Activated CD8-positive, alpha-beta T cell treated with anti-CD3 and anti-CD28 coated beads for 36 hours (primary cell): Measurements from ENCODE around the gene IFNK. TPM values are rescaled to one million over a fixed set of nuclear protein-coding genes. Genes with fewer than 3 reads are reported as not detected.

ENCODE experiments used
- ATAC-seq: fragments of 200-7000 bp; cut with Tn5 transposase; one replicate; pipeline ENCODE4 v1.10.0; 2021; ENCODE audit warnings: mild to moderate bottlenecking, moderate library complexity
- CTCF ChIA-PET: fragments of 350-600 bp; sonication (Branson Sonifier 250); formaldehyde crosslinking; loops from one replicate; lab custom pipeline; 2021; ENCODE audit warnings: antibody characterized with exemption; lab: Charles Lee
- POLR2A ChIA-PET: fragments of 350-600 bp; sonication (Branson Sonifier 250); formaldehyde crosslinking; loops from one replicate; lab custom pipeline; 2021; ENCODE audit warnings: antibody characterized with exemption; lab: Charles Lee
- DNase-seq: peaks from one replicate; pipeline ENCODE4 v3.0.0-alpha.2; 2020
- H3K27ac Mint-ChIP-seq: one replicate; pipeline ENCODE4 v1.8.0; 2021; ENCODE audit warnings: mild to moderate bottlenecking, mixed read lengths
- H3K27me3 Mint-ChIP-seq: one replicate; pipeline ENCODE4 v1.8.0; 2021; ENCODE audit warnings: mixed read lengths
- H3K36me3 Mint-ChIP-seq: one replicate; pipeline ENCODE4 v1.8.0; 2021; ENCODE audit warnings: low read depth, mixed read lengths
- H3K4me1 Mint-ChIP-seq: one replicate; pipeline ENCODE4 v1.8.0; 2021; ENCODE audit warnings: low read depth, mixed read lengths
- H3K4me3 Mint-ChIP-seq: one replicate; pipeline ENCODE4 v1.8.0; 2021; ENCODE audit warnings: mild to moderate bottlenecking, moderate library complexity, mixed read lengths
- H3K9me3 Mint-ChIP-seq: one replicate; pipeline ENCODE4 v1.8.0; 2021; ENCODE audit warnings: mixed read lengths
- CTCF ChIP-seq: fragments of 200-600 bp; IDR thresholded peaks from one replicate; pipeline ENCODE4 v1.8.0; 2022; ENCODE audit warnings: antibody characterized with exemption, mild to moderate bottlenecking
- intact Hi-C: fragments of 100-400 bp; cut with micrococcal nuclease; formaldehyde crosslinking; loops from one replicate; pipeline ENCODE4 v1.10.0; 2022
- total RNA-seq, 2 experiments: library from RNA; stranded (reverse); gene quantifications; one replicate each; pipeline ENCODE4 v1.2.3, GENCODE V29; 2021

Gene IFNK
- total RNA-seq, 2 experiments from 2014 or later: not detected

DNA sequence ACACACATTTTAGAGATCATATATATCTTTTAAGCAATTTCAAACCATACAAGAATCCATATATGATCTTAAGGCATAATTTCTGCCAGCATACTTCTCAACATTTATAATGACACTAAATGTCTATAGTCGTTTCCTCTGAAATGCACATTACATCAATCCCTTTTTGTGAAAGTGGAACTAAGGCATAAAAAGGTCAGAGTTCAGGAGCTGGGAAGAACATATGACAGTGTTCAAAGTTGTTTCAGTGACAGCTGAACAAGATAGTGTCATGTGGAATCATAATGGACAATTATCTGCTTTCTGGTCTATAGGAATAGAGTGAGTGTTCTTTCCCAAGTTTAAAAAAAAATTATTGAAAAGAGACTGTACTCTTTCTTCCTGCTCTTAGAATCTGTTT, 8.0 kb downstream of the IFNK start:
- DNase-seq: no peak
- ChIA-PET CTCF (no interaction called here), POLR2A (no interaction called here)
- ATAC-seq: no peak
- Mint-ChIP-seq H3K27ac (no peak overlapping the region), H3K36me3 (no peaks in the 10 kb centered on the region), H3K9me3 (no peaks in the 10 kb centered on the region), H3K27me3 (peaks cover 6% of the 10 kb centered on the region), H3K4me1 (peaks cover 10% of the 10 kb centered on the region), H3K4me3 (no peak overlapping the region)
- no peak for TF ChIP-seq CTCF
- intact Hi-C loops: no loop called here

DNA sequence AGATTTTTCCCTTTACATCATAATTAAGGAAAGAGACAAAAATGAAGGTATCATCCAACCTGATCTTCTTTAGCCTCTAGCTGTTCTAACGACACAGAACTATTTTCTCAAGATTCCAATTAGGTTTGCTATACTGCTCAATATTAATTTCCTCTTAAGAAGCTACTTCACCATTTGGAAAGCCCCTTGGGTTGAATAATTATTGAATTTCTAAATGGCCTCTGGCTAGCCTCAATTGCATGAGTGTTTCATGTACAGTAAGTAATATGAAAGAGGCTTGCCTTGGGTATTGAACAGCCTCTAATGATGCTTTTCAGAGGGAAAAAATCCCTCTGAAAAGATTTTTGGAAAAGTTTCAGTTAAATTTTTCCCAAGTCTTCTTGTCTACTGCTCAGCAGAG, 9.2 kb downstream of the IFNK start:
- ChIA-PET POLR2A (no interaction called here), CTCF (interaction anchor here (2.1 kb wide), 1 partner anchor 200 kb away, joined by 7 read pairs; no protein-coding TSS in a partner anchor)
- no peak overlapping the region for H3K27ac Mint-ChIP-seq
- DNase-seq (no peak), ATAC-seq (no peak)
- H3K36me3 Mint-ChIP-seq: no peaks in the 10 kb centered on the region
- peaks cover 5% of the 10 kb centered on the region for H3K4me1 Mint-ChIP-seq
- no peaks in the 10 kb centered on the region for H3K27me3 Mint-ChIP-seq
- no peak overlapping the region for H3K4me3 Mint-ChIP-seq
- intact Hi-C loops: no loop called here
- no peaks in the 10 kb centered on the region for H3K9me3 Mint-ChIP-seq
- no peak for TF ChIP-seq CTCF

- no peak overlapping the region for H3K27ac Mint-ChIP-seq
- DNase-seq (no peak), ATAC-seq (no peak)
- H3K4me1 Mint-ChIP-seq: peaks cover 3% of the 10 kb centered on the region
- ChIA-PET CTCF (interaction anchor here (2.1 kb wide), 1 partner anchor 201 kb away, joined by 7 read pairs; no protein-coding TSS in a partner anchor), POLR2A (no interaction called here)
- intact Hi-C loops: no loop called here
- no peaks in the 10 kb centered on the region for H3K36me3 Mint-ChIP-seq
- no peaks in the 10 kb centered on the region for H3K9me3 Mint-ChIP-seq
- no peak overlapping the region for H3K4me3 Mint-ChIP-seq
- H3K27me3 Mint-ChIP-seq: no peaks in the 10 kb centered on the region
- TF ChIP-seq CTCF: no peak
These were observed 10.0 kb downstream of the IFNK start for GRCh38 chr9:27534131-27534530.

DNA sequence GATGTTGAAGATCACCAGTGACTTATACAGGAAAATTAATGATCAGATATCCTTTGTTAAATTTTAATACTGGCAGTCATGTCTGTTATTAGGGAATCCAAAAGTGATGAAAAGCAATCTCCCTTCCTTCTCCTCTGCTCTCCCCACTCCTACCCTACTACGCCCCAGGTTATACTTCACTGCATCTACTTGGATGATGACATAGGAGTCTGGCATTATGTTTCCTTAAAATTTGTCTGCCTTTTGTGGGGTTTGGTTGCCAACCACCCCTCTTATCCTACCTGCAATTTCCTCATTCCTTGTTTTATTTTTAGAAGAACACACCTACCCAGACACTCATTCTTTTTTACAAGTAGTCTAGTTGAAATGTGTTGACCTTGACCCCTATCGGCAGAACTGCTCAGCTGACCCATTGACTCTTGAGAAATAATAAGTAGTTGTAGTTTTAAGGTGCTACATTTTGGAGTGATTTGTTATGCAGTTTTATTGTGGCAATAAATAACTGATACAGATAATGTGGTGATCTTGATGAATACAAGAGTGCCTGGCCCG, 10.6 kb downstream of the IFNK start:
- ChIA-PET CTCF (no interaction called here), POLR2A (no interaction called here)
- Mint-ChIP-seq H3K27me3 (no peaks in the 10 kb centered on the region), H3K4me1 (peaks cover 2% of the 10 kb centered on the region), H3K9me3 (no peaks in the 10 kb centered on the region), H3K4me3 (no peak overlapping the region), H3K27ac (no peak overlapping the region), H3K36me3 (no peaks in the 10 kb centered on the region)
- no peak for ATAC-seq
- DNase-seq: no peak
- no peak for TF ChIP-seq CTCF
- intact Hi-C loops: no loop called here

DNA sequence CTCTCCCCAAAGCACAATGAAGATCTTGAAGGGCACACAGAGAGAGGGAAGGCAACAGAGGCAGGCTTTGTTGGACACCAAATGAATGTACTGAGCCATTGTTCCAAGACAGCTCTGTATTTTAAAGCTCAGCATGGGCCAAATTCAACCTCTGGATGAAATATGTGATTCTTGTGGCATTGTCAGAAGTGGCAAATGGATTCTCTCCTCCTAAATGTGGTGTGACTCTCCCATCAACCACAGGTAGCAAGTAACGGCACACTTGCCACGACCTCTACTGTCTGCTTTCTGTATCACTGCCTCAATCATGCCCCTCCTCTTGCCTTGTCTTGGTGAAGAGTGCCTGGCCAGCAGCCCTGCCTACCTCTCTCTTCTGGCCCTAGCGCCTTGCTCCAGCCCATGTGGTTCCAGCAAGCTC, 11.6 kb downstream of the IFNK start:
- Mint-ChIP-seq H3K4me3 (no peak overlapping the region), H3K27me3 (no peaks in the 10 kb centered on the region), H3K36me3 (no peaks in the 10 kb centered on the region), H3K9me3 (no peaks in the 10 kb centered on the region), H3K27ac (no peak overlapping the region), H3K4me1 (no peaks in the 10 kb centered on the region)
- ChIA-PET POLR2A (no interaction called here), CTCF (interaction anchor here (0.6 kb wide), 1 partner anchor 19 kb away, joined by 3 read pairs; no protein-coding TSS in a partner anchor)
- DNase-seq (peak; percentile 14), ATAC-seq (peak; percentile 58)
- TF ChIP-seq CTCF: no peak
- intact Hi-C loops: no loop called here
